Adipocyte (in vitro differentiated cells): Measurements from ENCODE around the gene NXT1.

Experiments
- DNase-seq: peaks from one replicate; pipeline ENCODE4 v3.0.0-alpha.2; 2015; ENCODE audit warnings: low read depth
- H3K27me3 ChIP-seq: replicated peaks from 2 replicates; pipeline ENCODE4 v1.7.0; 2013; ENCODE audit warnings: mild to moderate bottlenecking, low read length, moderate library complexity; ENCODE audit not compliant: control insufficient read depth, insufficient read depth
- H3K36me3 ChIP-seq: 2 replicates; pipeline ENCODE4 v1.7.0; 2013; ENCODE audit warnings: low read length, mild to moderate bottlenecking, moderate library complexity; ENCODE audit not compliant: control insufficient read depth, insufficient read depth, severe bottlenecking
- H3K4me1 ChIP-seq: 2 replicates; pipeline ENCODE4 v1.7.0; 2013; ENCODE audit warnings: mild to moderate bottlenecking, low read length, moderate library complexity; ENCODE audit not compliant: control insufficient read depth, insufficient read depth
- H3K4me3 ChIP-seq: 2 replicates; pipeline ENCODE4 v1.7.0; 2013; ENCODE audit warnings: mild to moderate bottlenecking, low read length, moderate library complexity
- H3K9ac ChIP-seq: 2 replicates; pipeline ENCODE4 v1.7.0; 2013; ENCODE audit warnings: mild to moderate bottlenecking, low read length, moderate library complexity
- H3K9me3 ChIP-seq: 2 replicates; pipeline ENCODE4 v1.7.0; 2013; ENCODE audit warnings: mild to moderate bottlenecking, low read length, moderate library complexity; ENCODE audit not compliant: control insufficient read depth

Gene NXT1

GRCh38 chr20:23396950-23397627, 46.5 kb downstream of the NXT1 start:
- no peak for DNase-seq
- Histone ChIP-seq H3K9me3 (no peaks in the 10 kb centered on the region), H3K27me3 (no peaks in the 10 kb centered on the region), H3K4me3 (no peak overlapping the region), H3K4me1 (peaks cover 15% of the 10 kb centered on the region), H3K9ac (no peak overlapping the region), H3K36me3 (peaks cover 43% of the 10 kb centered on the region)

- Histone ChIP-seq H3K4me1 (peaks cover 15% of the 10 kb centered on the region), H3K36me3 (peaks cover 36% of the 10 kb centered on the region), H3K4me3 (no peak overlapping the region), H3K9me3 (no peaks in the 10 kb centered on the region), H3K9ac (no peak overlapping the region), H3K27me3 (no peaks in the 10 kb centered on the region)
- DNase-seq = peak; percentile 47
These were observed 47.4 kb downstream of the NXT1 start for GRCh38 chr20:23397961-23398360.

- Histone ChIP-seq H3K9me3 (no peaks in the 10 kb centered on the region), H3K4me3 (no peak overlapping the region), H3K27me3 (no peaks in the 10 kb centered on the region), H3K36me3 (peaks cover 19% of the 10 kb centered on the region), H3K9ac (no peak overlapping the region), H3K4me1 (peaks cover 15% of the 10 kb centered on the region)
- DNase-seq = peak; percentile 22
These were observed 49.1 kb downstream of the NXT1 start for GRCh38 chr20:23399568-23400241.

- no peak overlapping the region for H3K4me3 ChIP-seq
- H3K27me3 ChIP-seq = no peaks in the 10 kb centered on the region
- H3K4me1 ChIP-seq = peaks cover 15% of the 10 kb centered on the region
- H3K36me3 ChIP-seq = peaks cover 15% of the 10 kb centered on the region
- no peak for DNase-seq
- H3K9ac ChIP-seq = no peak overlapping the region
- H3K9me3 ChIP-seq = no peaks in the 10 kb centered on the region
These were observed 50.5 kb downstream of the NXT1 start for GRCh38 chr20:23401051-23401450.

GRCh38 chr20:23403751-23404150, 53.2 kb downstream of the NXT1 start:
- Histone ChIP-seq H3K27me3 (no peaks in the 10 kb centered on the region), H3K4me3 (no peak overlapping the region), H3K4me1 (peaks cover 7% of the 10 kb centered on the region), H3K9me3 (no peaks in the 10 kb centered on the region), H3K36me3 (peaks cover 11% of the 10 kb centered on the region), H3K9ac (no peak overlapping the region)
- no peak for DNase-seq

GRCh38 chr20:23404196-23404595, 53.6 kb downstream of the NXT1 start:
- no peaks in the 10 kb centered on the region for H3K27me3 ChIP-seq
- H3K36me3 ChIP-seq = peaks cover 11% of the 10 kb centered on the region
- peaks cover 7% of the 10 kb centered on the region for H3K4me1 ChIP-seq
- DNase-seq = peak; percentile 15
- no peaks in the 10 kb centered on the region for H3K9me3 ChIP-seq
- H3K4me3 ChIP-seq = no peak overlapping the region
- H3K9ac ChIP-seq = no peak overlapping the region
